GM18519 (cell line): ENCODE results near the gene HSPG2.

Source experiments
- ATAC-seq: cut with Tn5 transposase; IDR thresholded peaks from one replicate; pipeline ENCODE4 v1.9.1; 2021; ENCODE audit warnings: mild to moderate bottlenecking, moderate library complexity; ENCODE audit not compliant: unreplicated experiment, low FRiP score

Gene HSPG2

GRCh38 chr1:21775550-21775914, 161.6 kb downstream of the HSPG2 start:
- ATAC-seq, result no peak

GRCh38 chr1:21774835-21775549, 162.1 kb downstream of the HSPG2 start:
- no peak for ATAC-seq

GRCh38 chr1:21773585-21773984, 163.5 kb downstream of the HSPG2 start:
- ATAC-seq, result no peak
